Measurements from ENCODE around the gene MARK2.

MARK2 gene

GRCh38 chr11:63890368-63890767 is 51.5 kb downstream of the MARK2 start:
- no peak overlapping the region for H3K27ac ChIP-seq
- TF ChIP-seq CTCF (IDR thresholded peaks at IDR 0.05), result no peak
- H3K4me3 ChIP-seq (ENCODE audit: low read depth, low read length), result no peak overlapping the region
- peaks cover 38% of the 10 kb centered on the region for H3K79me2 ChIP-seq
- no peak overlapping the region for H3K9ac ChIP-seq
- no peaks in the 10 kb centered on the region for H3K9me3 ChIP-seq (ENCODE audit: control insufficient read depth, low read length)
- H3K4me1 ChIP-seq, result peaks cover 12% of the 10 kb centered on the region
- no peak overlapping the region for H2AFZ ChIP-seq
- H3K36me3 ChIP-seq (ENCODE audit: control insufficient read depth, insufficient read depth, low read length), result no peaks in the 10 kb centered on the region
- no peaks in the 10 kb centered on the region for H3K27me3 ChIP-seq (ENCODE audit: control insufficient read depth, insufficient read depth, low read length)
- H3K4me2 ChIP-seq (ENCODE audit: low read length), result no peak overlapping the region

- Histone ChIP-seq H3K79me2 (peaks cover 24% of the 10 kb centered on the region), H3K4me2 (ENCODE audit: low read length) (no peak overlapping the region), H3K9me3 (ENCODE audit: control insufficient read depth, low read length) (no peaks in the 10 kb centered on the region), H3K36me3 (ENCODE audit: control insufficient read depth, insufficient read depth, low read length) (no peaks in the 10 kb centered on the region), H3K9ac (no peak overlapping the region), H3K4me3 (ENCODE audit: low read depth, low read length) (no peak overlapping the region), H2AFZ (no peak overlapping the region), H3K27ac (no peak overlapping the region), H3K27me3 (ENCODE audit: control insufficient read depth, insufficient read depth, low read length) (no peaks in the 10 kb centered on the region), H3K4me1 (peaks cover 12% of the 10 kb centered on the region)
- TF ChIP-seq CTCF (IDR thresholded peaks at IDR 0.05), result no peak
These were observed 53.3 kb downstream of the MARK2 start for GRCh38 chr11:63892228-63892627.

- no peak for TF ChIP-seq CTCF (IDR thresholded peaks at IDR 0.05)
- H3K4me2 ChIP-seq (ENCODE audit: low read length), result no peak overlapping the region
- no peak overlapping the region for H3K4me3 ChIP-seq (ENCODE audit: low read depth, low read length)
- H3K36me3 ChIP-seq (ENCODE audit: control insufficient read depth, insufficient read depth, low read length), result no peaks in the 10 kb centered on the region
- no peaks in the 10 kb centered on the region for H3K27me3 ChIP-seq (ENCODE audit: control insufficient read depth, insufficient read depth, low read length)
- H3K4me1 ChIP-seq, result peaks cover 7% of the 10 kb centered on the region
- no peaks in the 10 kb centered on the region for H3K9me3 ChIP-seq (ENCODE audit: control insufficient read depth, low read length)
- H2AFZ ChIP-seq, result no peak overlapping the region
- no peak overlapping the region for H3K27ac ChIP-seq
- H3K79me2 ChIP-seq, result peaks cover 23% of the 10 kb centered on the region
- H3K9ac ChIP-seq, result no peak overlapping the region
These were observed 54.4 kb downstream of the MARK2 start for GRCh38 chr11:63893355-63893754.

GRCh38 chr11:63896071-63896470 is 57.2 kb downstream of the MARK2 start:
- no peak for TF ChIP-seq CTCF (IDR thresholded peaks at IDR 0.05)
- H3K4me1 ChIP-seq, result no peaks in the 10 kb centered on the region
- H3K9me3 ChIP-seq (ENCODE audit: control insufficient read depth, low read length), result no peaks in the 10 kb centered on the region
- H3K27ac ChIP-seq, result no peak overlapping the region
- no peaks in the 10 kb centered on the region for H3K36me3 ChIP-seq (ENCODE audit: control insufficient read depth, insufficient read depth, low read length)
- H3K4me3 ChIP-seq (ENCODE audit: low read depth, low read length), result no peak overlapping the region
- H3K9ac ChIP-seq, result no peak overlapping the region
- H2AFZ ChIP-seq, result no peak overlapping the region
- H3K27me3 ChIP-seq (ENCODE audit: control insufficient read depth, insufficient read depth, low read length), result no peaks in the 10 kb centered on the region
- H3K79me2 ChIP-seq, result peaks cover 7% of the 10 kb centered on the region
- no peak overlapping the region for H3K4me2 ChIP-seq (ENCODE audit: low read length)

GRCh38 chr11:63897459-63898146 is 58.7 kb downstream of the MARK2 start:
- H3K79me2 ChIP-seq, result peaks cover 5% of the 10 kb centered on the region
- no peak overlapping the region for H3K4me2 ChIP-seq (ENCODE audit: low read length)
- no peak overlapping the region for H2AFZ ChIP-seq
- H3K4me3 ChIP-seq (ENCODE audit: low read depth, low read length), result no peak overlapping the region
- no peaks in the 10 kb centered on the region for H3K9me3 ChIP-seq (ENCODE audit: control insufficient read depth, low read length)
- TF ChIP-seq CTCF (IDR thresholded peaks at IDR 0.05), result no peak
- no peaks in the 10 kb centered on the region for H3K4me1 ChIP-seq
- no peaks in the 10 kb centered on the region for H3K27me3 ChIP-seq (ENCODE audit: control insufficient read depth, insufficient read depth, low read length)
- no peaks in the 10 kb centered on the region for H3K36me3 ChIP-seq (ENCODE audit: control insufficient read depth, insufficient read depth, low read length)
- no peak overlapping the region for H3K27ac ChIP-seq
- no peak overlapping the region for H3K9ac ChIP-seq

Data from parathyroid adenoma (tissue), 2 donors.